Gastrocnemius medialis (tissue), 4 donors: ENCODE measurements around the gene GMNN.

Source experiments
- POLR2A ChIP-seq, 2 donors: fragments of 450-650 bp; IDR thresholded peaks; one replicate each; pipeline ENCODE4 v1.6.1; 2017; ENCODE audit warnings: antibody characterized with exemption in 2 of 2, mild to moderate bottlenecking in 2 of 2, moderate library complexity in 2 of 2
- TF ChIP-seq, protein P1 (sequence below), 5 experiments: fragments of 450-650 bp in 3 of 5; fragments of 200-600 bp in 2 of 5; sonication (generic) in 2 of 5; IDR thresholded peaks in 4 of 5; conservative IDR thresholded peaks in 1 of 5; 1 replicate in 4 of 5; 2 replicates in 1 of 5; pipeline ENCODE4 v1.5.1; 2016 to 2019; ENCODE audit warnings: antibody characterized with exemption in 5 of 5, mild to moderate bottlenecking in 3 of 5, moderate library complexity in 3 of 5

DNA sequence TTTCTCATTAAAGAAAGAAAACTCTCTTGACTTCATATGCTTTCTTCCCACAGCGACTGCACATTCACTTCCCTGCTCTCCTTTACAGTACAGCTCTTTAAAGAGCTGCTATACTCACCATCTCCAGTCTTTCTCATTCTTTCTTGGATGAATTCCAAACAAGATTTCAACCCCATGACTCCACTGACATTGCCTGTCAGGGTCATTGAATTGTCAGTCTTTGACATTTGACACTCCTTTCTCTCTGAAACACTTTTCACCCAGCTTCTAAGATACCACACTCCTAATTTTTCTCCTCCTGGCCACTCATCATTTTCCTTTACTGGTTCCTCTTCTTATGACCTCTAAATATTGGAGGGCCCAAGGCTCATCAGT, 24.8 kb downstream of the GMNN start:
- TF ChIP-seq, protein P1, sequence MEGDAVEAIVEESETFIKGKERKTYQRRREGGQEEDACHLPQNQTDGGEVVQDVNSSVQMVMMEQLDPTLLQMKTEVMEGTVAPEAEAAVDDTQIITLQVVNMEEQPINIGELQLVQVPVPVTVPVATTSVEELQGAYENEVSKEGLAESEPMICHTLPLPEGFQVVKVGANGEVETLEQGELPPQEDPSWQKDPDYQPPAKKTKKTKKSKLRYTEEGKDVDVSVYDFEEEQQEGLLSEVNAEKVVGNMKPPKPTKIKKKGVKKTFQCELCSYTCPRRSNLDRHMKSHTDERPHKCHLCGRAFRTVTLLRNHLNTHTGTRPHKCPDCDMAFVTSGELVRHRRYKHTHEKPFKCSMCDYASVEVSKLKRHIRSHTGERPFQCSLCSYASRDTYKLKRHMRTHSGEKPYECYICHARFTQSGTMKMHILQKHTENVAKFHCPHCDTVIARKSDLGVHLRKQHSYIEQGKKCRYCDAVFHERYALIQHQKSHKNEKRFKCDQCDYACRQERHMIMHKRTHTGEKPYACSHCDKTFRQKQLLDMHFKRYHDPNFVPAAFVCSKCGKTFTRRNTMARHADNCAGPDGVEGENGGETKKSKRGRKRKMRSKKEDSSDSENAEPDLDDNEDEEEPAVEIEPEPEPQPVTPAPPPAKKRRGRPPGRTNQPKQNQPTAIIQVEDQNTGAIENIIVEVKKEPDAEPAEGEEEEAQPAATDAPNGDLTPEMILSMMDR (IDR thresholded peaks at IDR 0.05 in 4 of 5, conservative IDR thresholded peaks at IDR 0.05 in 1 of 5) = no peak
- no peak for TF ChIP-seq POLR2A (IDR thresholded peaks at IDR 0.05)
